Ishikawa (cell line): ENCODE measurements around the gene TBC1D16.

ENCODE experiments used
- CEBPB ChIP-seq: IDR thresholded peaks from 2 replicates; pipeline ENCODE4 v1.6.1; 2012
- CREB1 ChIP-seq: IDR thresholded peaks from 2 replicates; pipeline ENCODE4 v1.6.1; 2012; ENCODE audit warnings: low read depth
- EP300 ChIP-seq: IDR thresholded peaks from 2 replicates; pipeline ENCODE4 v1.6.1; 2012; ENCODE audit warnings: borderline replicate concordance
- FOXM1 ChIP-seq: IDR thresholded peaks from 2 replicates; pipeline ENCODE4 v1.6.1; 2012; ENCODE audit warnings: low read depth, borderline replicate concordance
- NFIC ChIP-seq: IDR thresholded peaks from 2 replicates; pipeline ENCODE4 v1.6.1; 2012
- RAD21 ChIP-seq: IDR thresholded peaks from 2 replicates; pipeline ENCODE4 v1.6.1; 2012; ENCODE audit warnings: low read depth
- TAF1 ChIP-seq: IDR thresholded peaks from 2 replicates; pipeline ENCODE4 v1.6.1; 2012; ENCODE audit warnings: low read depth, mild to moderate bottlenecking
- TEAD4 ChIP-seq: IDR thresholded peaks from 2 replicates; pipeline ENCODE4 v1.6.1; 2012
- YY1 ChIP-seq: IDR thresholded peaks from 2 replicates; pipeline ENCODE4 v1.6.1; 2012; ENCODE audit warnings: low read depth
- TF ChIP-seq, protein P1 (sequence below): IDR thresholded peaks from 2 replicates; pipeline ENCODE4 v1.6.1; 2012; ENCODE audit warnings: low read depth, mild to moderate bottlenecking
- TF ChIP-seq, protein P2 (sequence below): IDR thresholded peaks from 2 replicates; pipeline ENCODE4 v1.6.1; 2012
- TF ChIP-seq, protein P3 (sequence below): IDR thresholded peaks from 2 replicates; pipeline ENCODE4 v1.6.1; 2012

DNA sequence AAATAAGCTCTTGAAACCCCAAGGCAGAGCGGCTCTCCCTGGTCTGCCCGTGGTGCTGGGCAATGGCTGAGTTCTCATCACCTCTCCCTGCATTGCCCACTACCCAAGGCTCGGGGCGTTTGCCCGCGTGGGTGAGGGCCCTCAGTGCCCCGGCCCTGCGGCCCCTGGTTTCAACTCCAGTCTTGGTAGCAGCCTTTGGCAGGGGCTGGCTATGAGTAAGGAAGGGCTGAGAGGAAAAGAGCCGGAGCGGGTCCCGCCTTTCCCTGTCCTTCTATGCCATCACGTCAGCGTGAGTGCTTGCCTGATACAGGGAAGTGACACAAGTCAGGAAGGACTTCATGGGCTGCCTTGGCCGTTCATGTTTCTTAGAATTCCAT is 124.7 kb downstream of the TBC1D16 start:
- TF ChIP-seq NFIC (no peak), CREB1 (no peak), EP300 (no peak), TEAD4 (no peak), FOXM1 (no peak), RAD21 (no peak), CEBPB (no peak), YY1 (no peak), TAF1 (no peak)
- TF ChIP-seq, protein P1, sequence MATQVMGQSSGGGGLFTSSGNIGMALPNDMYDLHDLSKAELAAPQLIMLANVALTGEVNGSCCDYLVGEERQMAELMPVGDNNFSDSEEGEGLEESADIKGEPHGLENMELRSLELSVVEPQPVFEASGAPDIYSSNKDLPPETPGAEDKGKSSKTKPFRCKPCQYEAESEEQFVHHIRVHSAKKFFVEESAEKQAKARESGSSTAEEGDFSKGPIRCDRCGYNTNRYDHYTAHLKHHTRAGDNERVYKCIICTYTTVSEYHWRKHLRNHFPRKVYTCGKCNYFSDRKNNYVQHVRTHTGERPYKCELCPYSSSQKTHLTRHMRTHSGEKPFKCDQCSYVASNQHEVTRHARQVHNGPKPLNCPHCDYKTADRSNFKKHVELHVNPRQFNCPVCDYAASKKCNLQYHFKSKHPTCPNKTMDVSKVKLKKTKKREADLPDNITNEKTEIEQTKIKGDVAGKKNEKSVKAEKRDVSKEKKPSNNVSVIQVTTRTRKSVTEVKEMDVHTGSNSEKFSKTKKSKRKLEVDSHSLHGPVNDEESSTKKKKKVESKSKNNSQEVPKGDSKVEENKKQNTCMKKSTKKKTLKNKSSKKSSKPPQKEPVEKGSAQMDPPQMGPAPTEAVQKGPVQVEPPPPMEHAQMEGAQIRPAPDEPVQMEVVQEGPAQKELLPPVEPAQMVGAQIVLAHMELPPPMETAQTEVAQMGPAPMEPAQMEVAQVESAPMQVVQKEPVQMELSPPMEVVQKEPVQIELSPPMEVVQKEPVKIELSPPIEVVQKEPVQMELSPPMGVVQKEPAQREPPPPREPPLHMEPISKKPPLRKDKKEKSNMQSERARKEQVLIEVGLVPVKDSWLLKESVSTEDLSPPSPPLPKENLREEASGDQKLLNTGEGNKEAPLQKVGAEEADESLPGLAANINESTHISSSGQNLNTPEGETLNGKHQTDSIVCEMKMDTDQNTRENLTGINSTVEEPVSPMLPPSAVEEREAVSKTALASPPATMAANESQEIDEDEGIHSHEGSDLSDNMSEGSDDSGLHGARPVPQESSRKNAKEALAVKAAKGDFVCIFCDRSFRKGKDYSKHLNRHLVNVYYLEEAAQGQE, result no peak
- TF ChIP-seq, protein P2, sequence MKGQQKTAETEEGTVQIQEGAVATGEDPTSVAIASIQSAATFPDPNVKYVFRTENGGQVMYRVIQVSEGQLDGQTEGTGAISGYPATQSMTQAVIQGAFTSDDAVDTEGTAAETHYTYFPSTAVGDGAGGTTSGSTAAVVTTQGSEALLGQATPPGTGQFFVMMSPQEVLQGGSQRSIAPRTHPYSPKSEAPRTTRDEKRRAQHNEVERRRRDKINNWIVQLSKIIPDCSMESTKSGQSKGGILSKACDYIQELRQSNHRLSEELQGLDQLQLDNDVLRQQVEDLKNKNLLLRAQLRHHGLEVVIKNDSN, result no peak
- TF ChIP-seq, protein P3, sequence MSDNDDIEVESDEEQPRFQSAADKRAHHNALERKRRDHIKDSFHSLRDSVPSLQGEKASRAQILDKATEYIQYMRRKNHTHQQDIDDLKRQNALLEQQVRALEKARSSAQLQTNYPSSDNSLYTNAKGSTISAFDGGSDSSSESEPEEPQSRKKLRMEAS, result no peak
